NOMO-1 treated with DMSO at 0.1 percent for 48 hours (cell line): ENCODE results near the gene PHLDB2.

Source experiments
- DNase-seq: peaks from one replicate; lab custom pipeline; 2025; ENCODE audit not compliant: unreplicated experiment; lab: John Stamatoyannopoulos, UW

The PHLDB2 gene

DNA sequence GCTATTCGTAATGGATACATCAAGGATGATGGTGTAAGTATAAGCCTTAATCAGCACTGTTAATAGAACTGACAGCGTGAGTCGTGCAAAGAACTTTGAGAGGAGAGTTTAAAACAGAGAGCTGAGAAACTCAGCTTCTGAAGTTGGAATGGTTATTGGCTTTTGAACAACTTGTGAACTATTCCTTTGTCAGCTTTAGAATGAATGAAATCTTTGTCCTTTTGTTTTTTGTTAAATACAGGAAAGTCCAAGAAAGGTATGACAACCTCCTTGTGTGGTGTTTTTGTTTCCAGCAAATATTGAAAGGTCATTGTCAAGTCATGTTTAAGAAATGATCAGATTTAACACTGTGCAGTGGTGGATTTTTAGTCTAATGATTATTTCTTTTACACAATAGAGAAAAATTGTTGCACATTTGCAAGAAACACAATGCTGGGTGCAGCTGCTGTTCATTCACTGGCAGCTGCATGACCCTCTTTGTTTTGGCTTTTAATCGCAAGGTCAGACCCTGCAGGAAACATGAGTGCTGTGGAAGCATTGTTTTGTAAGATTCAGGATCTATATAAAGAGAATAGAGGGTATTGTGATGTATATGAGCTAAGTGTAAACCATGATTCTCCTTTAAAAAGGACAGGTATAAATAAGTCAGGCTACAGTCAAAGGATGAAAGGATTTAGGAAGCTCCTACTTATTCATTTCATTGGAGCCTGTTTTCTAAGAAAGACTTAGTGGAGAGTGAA, 98.1 kb downstream of the PHLDB2 start:
- no peak for DNase-seq

DNA sequence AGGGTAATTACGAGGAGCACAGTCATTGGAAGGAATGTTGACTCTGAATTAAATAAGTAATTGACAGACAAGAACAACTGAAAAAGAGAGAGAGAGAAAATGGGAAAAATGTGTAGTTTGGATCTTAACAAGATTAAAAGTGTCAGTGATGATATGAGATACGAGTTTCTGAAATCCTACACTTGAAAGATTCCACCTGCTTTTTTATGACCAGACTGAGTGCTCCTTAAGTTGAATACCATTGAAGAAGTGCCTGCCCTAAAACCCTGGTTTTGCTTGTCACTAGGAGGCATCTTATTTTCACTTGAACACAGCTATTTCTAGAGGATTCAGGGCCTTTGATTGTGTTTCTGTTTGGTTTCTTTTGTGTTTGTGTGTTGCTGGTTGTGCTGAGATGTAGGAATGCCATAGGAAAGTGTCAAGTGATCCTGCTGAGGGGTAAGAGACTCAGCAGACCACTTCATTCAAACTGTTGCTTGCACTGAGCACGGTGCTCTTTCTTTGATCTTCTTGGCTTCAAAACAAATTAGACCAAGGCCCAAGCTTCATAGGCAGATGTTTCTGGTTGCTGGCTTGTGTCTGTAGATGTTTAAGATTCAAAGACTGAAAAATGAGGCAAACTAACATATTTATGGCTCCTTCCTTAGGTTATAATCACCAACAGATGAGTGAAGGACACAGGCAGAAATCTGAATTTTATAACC, 102.5 kb downstream of the PHLDB2 start:
- DNase-seq: no peak

DNA sequence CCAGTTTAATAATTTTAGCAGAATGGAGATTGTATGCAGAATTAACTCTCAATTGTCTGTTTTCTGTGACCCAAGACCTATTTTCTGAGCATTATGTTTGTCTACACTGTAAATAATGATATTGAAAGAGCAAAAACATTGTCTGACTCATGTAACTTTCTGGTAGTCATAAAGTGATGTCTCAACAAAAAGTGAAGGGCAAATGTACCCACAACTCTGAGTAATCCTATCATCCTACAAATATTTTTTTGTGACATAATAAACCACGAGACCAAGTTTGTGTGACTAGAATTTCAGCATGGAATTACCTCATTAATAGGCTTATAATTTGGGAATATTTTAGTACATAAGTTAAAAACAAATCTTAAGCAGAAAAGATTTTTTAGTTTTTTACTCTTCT, 104.4 kb downstream of the PHLDB2 start:
- DNase-seq: no peak

DNA sequence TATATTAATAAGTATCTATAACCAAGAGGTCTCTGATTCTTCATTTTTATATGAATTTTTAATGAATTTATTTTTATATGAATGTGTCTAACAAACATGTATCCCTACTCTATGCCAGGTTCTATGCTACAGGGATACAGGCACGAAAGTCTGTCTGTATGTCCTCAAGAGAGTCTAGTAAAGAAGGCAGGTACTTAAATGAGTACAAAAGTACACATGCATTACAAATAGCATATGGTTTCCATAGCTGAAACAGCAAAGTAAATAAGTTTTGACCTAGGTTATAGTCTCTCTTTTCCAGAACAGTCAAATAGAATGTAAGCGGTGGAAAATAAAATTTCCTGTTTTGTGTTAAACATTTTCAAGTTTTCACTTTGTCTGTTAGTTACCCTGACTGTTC, 106.4 kb downstream of the PHLDB2 start:
- DNase-seq: no peak

DNA sequence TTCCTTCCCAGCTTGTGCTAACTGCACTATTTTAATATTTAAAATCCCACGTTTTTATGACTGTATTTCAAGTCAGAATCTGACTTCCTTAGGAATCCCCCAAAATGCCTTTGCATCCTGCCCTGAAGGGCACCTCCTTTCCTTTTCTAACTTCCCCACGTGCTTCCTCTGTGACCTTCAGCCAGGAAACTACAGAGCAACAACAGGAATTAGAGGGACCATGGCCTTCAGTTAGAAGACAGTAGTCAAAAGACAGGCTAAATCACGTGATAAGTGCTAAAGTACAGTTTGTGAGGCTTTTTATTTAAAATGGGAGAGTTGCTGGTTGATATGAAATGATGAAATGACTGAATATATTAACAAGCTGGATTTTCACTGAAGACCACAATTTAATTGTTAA, 108.0 kb downstream of the PHLDB2 start:
- no peak for DNase-seq

DNA sequence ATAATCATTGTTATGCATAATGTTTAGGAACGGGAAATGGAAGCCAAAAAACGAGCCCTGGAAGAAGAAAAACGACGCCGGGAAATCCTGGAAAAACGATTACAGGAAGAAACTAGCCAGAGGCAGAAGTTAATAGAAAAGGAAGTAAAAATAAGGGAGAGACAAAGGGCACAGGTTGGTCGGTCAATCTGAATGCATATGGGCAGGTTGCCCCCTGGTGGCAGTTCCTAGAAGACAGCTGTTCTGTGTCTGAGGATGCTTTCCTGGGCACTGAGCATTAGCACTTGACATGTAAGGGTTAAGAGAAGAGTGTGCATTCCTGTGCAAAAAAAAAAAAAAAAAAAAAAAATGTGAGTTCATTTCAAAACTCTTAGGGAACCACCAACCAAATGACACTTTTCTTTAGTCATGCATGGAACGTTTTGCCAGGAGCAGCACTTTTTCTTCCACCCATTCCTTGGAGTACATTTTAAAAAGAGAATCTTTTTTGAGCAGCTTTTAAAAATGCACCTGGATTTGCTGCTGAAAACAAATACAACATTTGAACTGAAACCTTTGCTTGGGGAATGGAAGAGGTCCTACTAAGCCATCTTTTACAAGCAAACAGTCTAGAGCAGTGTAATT, 108.7 kb downstream of the PHLDB2 start:
- DNase-seq: peak; percentile 72

DNA sequence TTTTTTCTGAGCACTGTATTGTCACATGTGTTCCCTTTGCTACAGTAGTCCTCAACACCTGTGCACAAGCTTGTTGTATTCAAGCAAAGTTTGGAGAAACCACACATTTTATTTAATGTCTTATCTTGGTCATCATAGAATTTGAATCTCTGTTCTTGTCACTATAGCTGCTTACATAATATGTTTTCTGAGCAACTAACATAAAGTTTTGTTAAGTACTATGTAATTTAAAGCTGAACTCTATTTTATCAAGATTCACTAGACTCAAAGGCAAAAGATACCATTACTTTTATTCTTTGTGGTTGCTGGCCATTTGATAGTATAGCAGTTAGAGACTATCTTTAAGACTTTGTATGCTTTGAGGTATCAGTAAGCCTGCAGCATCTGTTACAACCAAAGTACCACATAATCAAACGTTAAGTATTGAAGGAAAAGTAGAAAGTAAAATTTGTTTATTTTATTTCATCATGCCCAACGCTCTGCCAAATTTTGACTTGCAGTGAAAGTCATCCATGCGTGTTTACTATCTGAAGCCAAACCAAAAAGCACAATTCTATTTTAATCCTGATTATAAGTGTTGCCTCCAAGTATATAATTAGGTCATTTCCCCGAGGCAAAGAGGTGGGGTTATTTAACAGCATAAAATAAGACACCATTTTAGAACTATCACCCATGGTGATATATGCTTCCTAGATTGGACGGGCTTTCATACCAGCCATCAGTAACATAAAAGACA, 109.4 kb downstream of the PHLDB2 start:
- no peak for DNase-seq

DNA sequence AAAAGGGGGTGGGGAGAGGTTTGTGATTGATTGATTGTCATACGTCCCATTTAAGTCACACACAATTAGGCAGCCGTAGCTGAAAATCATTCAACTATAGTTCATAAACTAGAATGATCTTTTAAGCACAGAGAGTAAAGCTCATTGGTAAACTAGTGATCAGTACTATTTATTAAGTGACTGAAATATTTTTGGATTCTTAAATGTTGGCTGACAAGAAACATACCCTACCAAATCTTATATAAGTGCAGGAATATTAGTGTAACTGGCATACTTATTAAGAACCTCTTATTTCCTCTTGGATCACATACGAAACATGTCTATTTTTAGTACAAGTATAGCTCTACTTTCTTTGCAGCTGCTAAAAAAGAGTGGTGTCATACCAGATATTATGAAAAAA, 111.3 kb downstream of the PHLDB2 start:
- no peak for DNase-seq

DNA sequence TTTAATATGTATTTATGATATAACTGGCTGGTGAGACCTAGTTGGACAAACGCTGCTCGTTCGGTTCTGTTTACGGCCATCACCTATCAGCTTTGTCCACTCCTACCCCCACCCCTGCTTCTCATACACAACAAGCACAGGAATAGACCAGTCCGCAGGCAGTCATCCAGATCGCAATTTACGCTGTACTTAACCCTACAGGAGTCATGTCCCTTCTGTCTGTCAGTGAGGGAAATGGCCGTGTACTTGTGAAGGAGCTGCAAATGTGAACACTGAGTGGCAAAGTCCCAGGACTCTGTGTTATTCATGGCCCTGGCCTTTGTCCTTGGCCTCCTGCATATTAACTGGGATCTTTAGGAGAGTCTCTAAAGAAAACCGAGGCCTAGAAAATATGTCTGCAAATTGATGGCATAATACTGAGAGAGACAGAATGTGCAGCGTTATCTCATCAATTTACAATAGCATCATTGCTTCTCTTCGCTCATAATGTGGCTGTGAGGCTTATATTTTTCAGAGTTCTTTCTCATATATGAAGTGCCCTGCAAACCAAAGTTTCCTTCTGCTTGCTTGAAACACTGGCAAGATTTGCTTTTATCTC, 112.6 kb downstream of the PHLDB2 start:
- DNase-seq: no peak

DNA sequence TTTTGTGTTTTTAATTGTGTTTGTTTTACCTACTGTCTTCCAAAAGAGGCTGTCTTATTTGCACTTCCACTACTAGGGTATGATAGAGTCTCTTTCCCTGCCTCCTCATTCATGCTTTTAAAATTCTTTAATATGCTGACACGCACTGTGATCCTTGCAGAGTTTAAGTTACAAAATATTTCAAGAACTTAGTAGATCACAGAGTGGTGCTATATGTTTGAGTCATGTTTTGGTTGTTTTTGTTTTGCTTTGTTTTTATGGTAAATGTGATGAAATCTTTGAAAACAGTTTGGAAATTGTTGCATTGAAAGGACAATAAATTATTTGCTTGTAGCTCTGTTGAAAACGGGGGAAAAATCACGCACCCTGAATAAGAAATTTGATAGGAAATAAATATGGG, 113.8 kb downstream of the PHLDB2 start:
- DNase-seq: no peak

DNA sequence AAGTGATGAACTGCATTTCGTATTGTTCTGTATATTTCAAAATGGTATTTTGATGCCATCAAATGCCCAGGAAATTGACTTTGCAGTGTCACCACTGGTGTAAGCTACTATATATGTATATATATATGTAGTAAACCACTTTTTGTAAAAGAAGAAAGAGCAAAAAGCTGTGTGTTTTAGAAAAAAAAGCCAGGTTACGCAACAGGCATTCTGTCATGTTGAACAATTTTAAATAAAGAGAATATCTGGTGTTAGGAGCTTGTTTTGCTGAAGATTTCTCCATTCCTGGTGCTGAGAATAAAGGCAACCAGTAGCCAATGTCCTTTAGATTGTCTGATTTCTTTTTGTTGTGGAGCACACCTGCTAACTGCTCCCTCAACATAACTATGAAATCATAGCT, 116.1 kb downstream of the PHLDB2 start:
- DNase-seq: no peak

DNA sequence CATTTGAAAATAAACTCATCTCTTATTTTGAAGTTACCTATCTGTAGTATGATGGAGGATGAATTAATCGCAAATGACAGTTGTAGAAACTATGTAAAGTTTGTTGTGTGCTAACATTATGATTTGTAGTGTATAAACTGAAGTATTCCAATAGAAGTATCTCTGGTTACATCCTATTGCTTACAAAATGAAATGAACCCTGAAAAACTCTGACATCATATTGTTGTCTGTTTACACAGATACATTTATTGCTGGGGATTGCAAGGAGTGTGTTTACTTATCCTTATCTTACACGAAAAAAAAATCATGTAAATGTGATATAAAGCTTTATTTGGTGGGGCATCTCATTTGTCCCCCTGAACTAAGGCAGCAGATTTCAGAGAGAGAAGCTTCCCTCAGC, 117.2 kb downstream of the PHLDB2 start:
- DNase-seq: no peak

DNA sequence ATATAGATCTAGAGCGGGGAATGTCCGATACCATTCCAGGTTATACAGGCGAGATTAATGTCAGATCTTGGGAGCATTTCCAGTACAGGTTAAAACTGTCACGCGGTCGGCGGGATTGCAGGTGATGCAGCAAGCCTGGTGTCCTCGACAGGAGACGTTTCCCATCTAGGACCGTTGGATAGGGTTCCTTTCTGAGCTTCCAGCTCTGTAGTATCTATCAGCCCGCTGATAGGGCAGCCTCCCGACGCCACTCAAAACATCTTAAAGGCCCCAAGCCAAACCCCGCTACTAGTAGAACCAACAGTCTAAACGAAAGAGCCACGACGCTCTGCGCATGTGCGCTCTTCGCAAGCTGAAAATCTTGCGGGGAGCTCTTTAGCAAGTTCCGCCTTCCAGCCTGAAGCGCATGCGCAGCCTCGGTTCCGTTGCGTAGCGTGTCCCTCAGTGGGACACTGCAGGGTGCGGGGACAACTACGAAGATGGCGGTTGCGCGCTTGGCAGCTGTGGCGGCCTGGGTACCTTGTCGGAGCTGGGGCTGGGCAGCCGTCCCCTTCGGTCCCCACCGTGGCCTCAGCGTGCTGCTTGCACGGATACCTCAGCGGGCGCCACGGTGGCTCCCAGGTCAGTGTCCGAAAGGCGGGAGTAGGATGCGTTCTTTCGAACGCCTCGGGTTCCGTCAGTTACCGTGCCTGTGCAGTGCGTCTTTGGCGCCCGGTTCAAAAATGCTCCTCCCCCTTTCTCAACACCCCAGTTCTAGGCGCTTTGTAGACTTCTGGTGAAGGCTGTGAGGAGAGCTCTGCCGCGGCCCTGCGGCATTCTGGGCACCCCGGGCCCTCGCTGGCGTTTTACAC, 119.7 kb downstream of the PHLDB2 start, which contains the start of gene ABHD10:
Gene ABHD10, plus strand, starts transcription at position 444 of the 851 bp plus-strand sequence. Its CDS starts 36 bp downstream, at position 480.
- peak; percentile 90 for DNase-seq

DNA sequence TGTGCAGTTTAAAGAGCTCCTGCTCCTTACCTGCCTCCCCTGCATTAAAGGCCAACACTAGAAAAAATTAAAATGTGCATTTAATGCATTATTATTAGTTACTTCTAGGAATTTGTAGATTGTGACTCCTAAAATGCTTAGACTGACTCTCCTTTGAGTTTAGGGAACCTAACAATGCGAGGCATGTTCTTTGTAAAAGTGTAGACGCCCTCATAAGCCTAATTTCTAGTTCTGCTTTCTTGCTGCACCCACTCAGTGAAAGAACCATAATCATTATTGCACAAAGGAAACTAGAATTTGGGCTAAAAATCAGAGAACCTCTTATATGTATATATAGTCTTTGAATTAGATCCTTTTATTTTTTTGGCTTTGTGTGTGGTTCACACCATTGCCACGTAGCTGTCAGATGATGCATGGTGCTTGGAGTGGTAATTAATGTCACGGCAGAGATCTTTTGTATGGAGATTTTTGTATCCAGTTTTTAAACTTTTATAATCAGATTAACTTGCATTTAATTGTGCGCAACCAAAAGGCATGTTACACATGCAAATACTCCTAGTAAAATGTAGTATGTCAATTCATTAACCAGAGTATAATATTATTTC, 120.5 kb downstream of the PHLDB2 start:
- DNase-seq: peak; percentile 83

DNA sequence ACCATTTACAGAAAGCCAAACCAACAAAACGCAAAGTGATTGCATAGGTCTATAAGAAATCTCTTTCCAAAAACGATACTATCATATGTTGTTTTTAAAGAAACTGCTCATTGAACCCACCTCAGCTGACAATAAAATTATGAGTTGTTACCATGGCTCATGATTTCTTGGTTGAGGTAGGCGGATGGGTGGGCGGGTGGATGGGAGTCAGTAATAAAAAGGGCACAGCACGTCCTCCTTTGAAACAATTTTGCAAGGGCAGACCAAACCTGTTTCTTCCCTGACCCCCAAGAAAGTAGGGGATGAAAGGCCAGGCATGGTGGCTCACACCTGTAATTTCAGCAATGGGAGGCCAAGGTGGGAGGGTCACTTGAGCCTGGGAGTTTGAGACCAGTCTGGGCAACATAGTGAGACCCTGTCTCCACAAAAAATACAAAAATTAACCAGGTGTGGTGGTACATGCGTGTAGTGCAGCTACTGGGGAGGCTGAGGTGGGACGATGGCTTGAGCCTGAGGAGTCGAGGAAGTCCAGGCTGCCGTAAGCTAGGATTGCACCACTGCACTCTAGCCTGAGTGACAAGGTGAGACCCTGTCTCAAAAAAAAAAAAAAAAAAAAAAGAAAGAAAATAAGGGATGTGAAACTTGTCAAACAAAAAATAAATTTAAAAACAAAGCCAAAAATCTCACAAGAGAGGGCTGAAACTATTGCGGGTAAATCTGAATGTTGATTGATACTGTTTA, 121.8 kb downstream of the PHLDB2 start:
- DNase-seq: no peak

DNA sequence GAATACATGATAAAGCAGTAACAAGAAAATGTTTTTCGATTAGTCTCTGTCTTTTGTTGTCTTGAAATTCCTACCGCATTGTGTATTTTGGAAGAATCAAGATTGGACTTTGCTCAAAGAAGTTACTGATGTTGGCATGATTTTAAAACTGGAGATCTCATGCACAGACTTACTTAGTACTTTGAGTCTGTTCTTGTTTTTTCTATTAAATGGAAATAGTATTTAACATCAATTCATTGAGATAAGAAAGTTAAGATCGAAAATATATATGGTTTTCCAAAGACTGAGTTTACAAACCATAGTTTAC, 122.3 kb downstream of the PHLDB2 start:
- DNase-seq: no peak

DNA sequence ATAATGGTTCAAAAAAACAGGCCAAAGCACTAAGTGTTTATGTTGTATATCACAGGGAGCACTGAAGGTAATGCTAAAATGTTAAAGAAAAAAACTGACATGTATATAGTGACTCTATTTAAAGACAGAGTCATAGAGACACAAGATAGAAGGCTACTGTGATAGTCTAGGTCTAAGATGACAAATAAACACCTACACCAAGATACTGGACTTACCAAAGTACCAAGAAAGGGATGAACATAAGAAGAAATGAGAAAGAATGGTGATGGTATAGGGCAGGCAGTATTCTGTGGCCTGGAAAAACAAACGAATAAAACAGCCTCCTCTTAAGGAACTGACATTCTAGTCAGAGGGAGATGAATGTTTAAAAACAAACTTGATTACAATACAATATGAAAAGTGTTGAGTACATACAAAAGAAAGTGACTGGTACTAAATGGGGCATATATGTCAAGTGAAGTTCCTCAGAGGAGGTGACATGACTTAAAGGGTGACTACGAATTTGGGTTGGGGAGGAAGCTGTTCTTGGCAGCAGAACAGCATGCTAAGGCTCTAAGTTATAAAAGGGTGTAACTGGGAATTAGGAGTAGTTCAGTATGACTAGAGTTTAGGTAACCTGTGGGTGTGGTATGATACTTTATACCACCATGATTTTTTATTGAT, 125.7 kb downstream of the PHLDB2 start:
- no peak for DNase-seq

DNA sequence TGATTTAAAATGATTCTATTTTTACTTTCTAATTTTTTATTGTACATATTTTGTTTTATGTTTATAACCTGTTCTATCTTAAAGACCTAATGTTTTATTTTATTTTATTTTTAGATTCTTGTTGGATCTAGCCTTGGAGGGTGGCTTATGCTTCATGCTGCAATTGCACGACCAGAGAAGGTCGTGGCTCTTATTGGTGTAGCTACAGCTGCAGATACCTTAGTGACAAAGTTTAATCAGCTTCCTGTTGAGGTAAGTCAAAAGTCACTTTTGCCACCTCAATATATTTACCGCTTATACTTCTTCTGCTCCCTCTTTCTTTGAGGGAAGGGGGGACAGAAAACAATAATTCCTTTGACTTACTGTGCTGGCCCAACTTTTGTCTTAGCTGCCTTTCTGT, 127.7 kb downstream of the PHLDB2 start:
- no peak for DNase-seq
